Body of pancreas (tissue), 4 donors: ENCODE data around the gene SAMD14.

Experiments
- POLR2A ChIP-seq, 3 donors: fragments of 450-650 bp; IDR thresholded peaks; one replicate each; pipeline ENCODE4 v1.6.1; 2016; ENCODE audit warnings: antibody characterized with exemption in 3 of 3, mild to moderate bottlenecking in 2 of 3
- TF ChIP-seq, protein P1 (sequence below), 7 experiments: fragments of 450-650 bp in 4 of 7; fragments of 200-600 bp in 3 of 7; sonication (generic) in 3 of 7; IDR thresholded peaks; one replicate each; pipeline ENCODE4 v1.5.1; 2016 to 2019; ENCODE audit warnings: antibody characterized with exemption in 7 of 7

DNA sequence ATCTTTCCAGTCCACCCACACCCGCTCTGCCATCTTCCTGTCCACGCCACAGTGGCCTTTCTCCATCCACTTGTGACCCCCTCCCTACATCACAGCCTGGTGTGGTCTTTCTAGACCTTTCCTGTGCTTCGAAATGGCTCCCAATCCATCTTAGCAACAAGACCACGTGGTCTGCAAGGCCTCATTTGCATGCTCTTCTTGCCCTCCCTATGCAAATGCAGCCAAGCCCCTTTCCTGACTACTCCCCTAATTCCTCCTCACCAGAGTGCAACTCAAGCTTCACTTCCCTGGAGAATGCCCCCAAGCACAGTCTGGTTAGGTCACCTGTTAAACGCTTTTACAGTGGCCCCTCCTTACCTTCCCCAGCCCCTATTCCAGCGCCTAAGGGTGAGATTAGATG is 14.4 kb upstream of the SAMD14 start:
- TF ChIP-seq, protein P1, sequence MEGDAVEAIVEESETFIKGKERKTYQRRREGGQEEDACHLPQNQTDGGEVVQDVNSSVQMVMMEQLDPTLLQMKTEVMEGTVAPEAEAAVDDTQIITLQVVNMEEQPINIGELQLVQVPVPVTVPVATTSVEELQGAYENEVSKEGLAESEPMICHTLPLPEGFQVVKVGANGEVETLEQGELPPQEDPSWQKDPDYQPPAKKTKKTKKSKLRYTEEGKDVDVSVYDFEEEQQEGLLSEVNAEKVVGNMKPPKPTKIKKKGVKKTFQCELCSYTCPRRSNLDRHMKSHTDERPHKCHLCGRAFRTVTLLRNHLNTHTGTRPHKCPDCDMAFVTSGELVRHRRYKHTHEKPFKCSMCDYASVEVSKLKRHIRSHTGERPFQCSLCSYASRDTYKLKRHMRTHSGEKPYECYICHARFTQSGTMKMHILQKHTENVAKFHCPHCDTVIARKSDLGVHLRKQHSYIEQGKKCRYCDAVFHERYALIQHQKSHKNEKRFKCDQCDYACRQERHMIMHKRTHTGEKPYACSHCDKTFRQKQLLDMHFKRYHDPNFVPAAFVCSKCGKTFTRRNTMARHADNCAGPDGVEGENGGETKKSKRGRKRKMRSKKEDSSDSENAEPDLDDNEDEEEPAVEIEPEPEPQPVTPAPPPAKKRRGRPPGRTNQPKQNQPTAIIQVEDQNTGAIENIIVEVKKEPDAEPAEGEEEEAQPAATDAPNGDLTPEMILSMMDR (IDR thresholded peaks at IDR 0.05) = no peak
- TF ChIP-seq POLR2A (IDR thresholded peaks at IDR 0.05) = no peak
